Activated CD8-positive, alpha-beta T cell treated with anti-CD3 and anti-CD28 coated beads, Interleukin-2, amount 10 ng/mL, durations not matched to agents 7 days and 5 days (primary cell): Measurements from ENCODE around the gene MTARC2. TPM values are rescaled to one million over a fixed set of nuclear protein-coding genes. Genes with fewer than 3 reads are reported as not detected.

Source experiments
- ATAC-seq: fragments of 150-1000 bp; cut with Tn5 transposase; one replicate; pipeline ENCODE4 v1.10.0; 2021; ENCODE audit warnings: moderate library complexity
- CTCF ChIA-PET: fragments of 350-600 bp; sonication (Branson Sonifier 250); formaldehyde crosslinking; loops from one replicate; lab custom pipeline; 2021; ENCODE audit warnings: antibody characterized with exemption; lab: Charles Lee
- POLR2A ChIA-PET: fragments of 350-600 bp; sonication (Branson Sonifier 250); formaldehyde crosslinking; loops from one replicate; lab custom pipeline; 2021; ENCODE audit warnings: antibody characterized with exemption; lab: Charles Lee
- DNase-seq: peaks from one replicate; pipeline ENCODE4 v3.0.0-alpha.2; 2020
- H3K27ac Mint-ChIP-seq: one replicate; pipeline ENCODE4 v1.8.0; 2021; ENCODE audit warnings: mild to moderate bottlenecking, mixed read lengths
- H3K27me3 Mint-ChIP-seq: one replicate; pipeline ENCODE4 v1.8.0; 2021; ENCODE audit warnings: low read depth, mixed read lengths
- H3K36me3 Mint-ChIP-seq: one replicate; pipeline ENCODE4 v1.8.0; 2021; ENCODE audit warnings: low read depth, mixed read lengths
- H3K4me1 Mint-ChIP-seq: one replicate; pipeline ENCODE4 v1.8.0; 2021; ENCODE audit warnings: low read depth, mixed read lengths
- H3K4me3 Mint-ChIP-seq: one replicate; pipeline ENCODE4 v1.8.0; 2021; ENCODE audit warnings: mild to moderate bottlenecking, mixed read lengths
- H3K9me3 Mint-ChIP-seq: one replicate; pipeline ENCODE4 v1.8.0; 2022; ENCODE audit warnings: mixed read lengths; ENCODE audit not compliant: insufficient read depth
- total RNA-seq, 2 experiments: library from RNA; stranded (reverse); gene quantifications; one replicate each; pipeline ENCODE4 v1.2.3, GENCODE V29; 2021

MTARC2 gene
- total RNA-seq, 2 experiments from 2014 or later: not detected

DNA sequence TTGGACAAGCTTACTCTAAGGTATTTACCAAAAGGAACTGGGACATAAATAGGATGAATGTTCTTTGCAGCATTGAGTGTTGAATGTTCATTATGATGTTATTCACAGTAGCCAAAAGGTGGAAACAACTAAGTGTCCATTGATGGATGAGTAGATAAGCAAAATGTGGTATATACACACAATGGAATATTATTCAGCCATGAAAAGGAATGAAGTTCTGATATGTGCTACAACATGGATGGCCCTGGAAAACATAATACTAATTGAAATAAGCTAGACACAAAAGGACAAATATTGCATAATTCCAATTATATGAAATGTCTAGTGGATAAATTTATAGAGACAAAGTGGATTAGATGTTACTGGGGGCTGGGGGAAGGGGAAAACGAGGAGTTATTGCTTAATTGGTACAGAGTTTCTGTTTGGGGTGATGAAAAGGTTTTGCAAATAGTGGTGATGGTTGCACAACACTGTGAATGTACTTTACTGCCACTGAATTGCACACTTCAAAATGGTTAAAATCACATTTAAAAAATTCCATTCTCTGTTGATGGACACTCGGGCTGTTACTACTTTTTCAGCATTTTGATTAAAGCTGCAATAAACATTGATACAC, 41.5 kb downstream of the MTARC2 start:
- DNase-seq (no peak), ATAC-seq (no peak)
- POLR2A ChIA-PET: no interaction called here
- H3K27ac Mint-ChIP-seq: no peak overlapping the region
- no peaks in the 10 kb centered on the region for H3K36me3 Mint-ChIP-seq
- CTCF ChIA-PET: interaction anchor here (1.6 kb wide), 1 partner anchor 13 kb away, joined by 8 read pairs; no protein-coding TSS in a partner anchor
- no peaks in the 10 kb centered on the region for H3K9me3 Mint-ChIP-seq
- peaks cover 1% of the 10 kb centered on the region for H3K4me1 Mint-ChIP-seq
- H3K27me3 Mint-ChIP-seq: peaks cover 41% of the 10 kb centered on the region
- H3K4me3 Mint-ChIP-seq: no peak overlapping the region

DNA sequence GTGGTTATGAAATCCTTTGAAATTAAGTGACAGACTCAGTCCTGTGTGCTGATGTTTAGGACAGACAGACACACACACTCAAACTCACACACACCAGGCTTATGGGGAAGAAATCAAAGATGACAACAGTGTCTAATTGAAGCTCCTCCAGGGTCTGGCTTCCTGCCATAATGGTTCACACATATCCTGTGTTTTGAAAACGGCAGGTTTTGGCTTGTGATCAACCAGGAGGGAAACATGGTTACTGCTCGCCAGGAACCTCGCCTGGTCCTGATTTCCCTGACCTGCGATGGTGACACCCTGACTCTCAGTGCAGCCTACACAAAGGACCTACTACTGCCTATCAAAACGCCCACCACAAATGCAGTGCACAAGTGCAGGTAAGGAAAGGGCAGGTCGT, 43.2 kb downstream of the MTARC2 start:
- ATAC-seq: no peak
- DNase-seq: no peak
- ChIA-PET POLR2A (no interaction called here), CTCF (interaction anchor here (0.6 kb wide), 1 partner anchor 12 kb away, joined by 3 read pairs; no protein-coding TSS in a partner anchor)
- no peaks in the 10 kb centered on the region for H3K36me3 Mint-ChIP-seq
- H3K27me3 Mint-ChIP-seq: peaks cover 24% of the 10 kb centered on the region
- no peak overlapping the region for H3K4me3 Mint-ChIP-seq
- H3K27ac Mint-ChIP-seq: no peak overlapping the region
- H3K9me3 Mint-ChIP-seq: no peaks in the 10 kb centered on the region
- H3K4me1 Mint-ChIP-seq: peaks cover 1% of the 10 kb centered on the region

DNA sequence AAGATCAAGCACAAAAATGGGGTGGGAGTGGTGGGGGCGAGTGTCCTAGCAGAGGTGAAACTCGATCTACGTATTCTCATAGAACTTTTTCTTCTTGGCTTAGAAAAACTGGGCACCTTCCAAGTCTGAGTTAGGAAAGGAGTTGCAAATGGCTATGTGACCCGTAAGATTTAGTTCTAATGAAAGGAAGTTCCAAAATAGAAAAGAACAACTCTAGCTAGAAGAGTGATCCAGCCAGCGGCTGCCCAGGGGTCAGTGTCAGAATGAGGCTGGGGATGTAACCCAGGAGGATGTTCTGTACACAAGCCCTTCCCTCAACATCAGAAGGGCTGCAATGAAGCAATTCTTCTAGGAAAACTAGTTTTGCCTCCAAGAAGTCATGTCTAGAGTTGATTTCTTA, 43.8 kb downstream of the MTARC2 start:
- CTCF ChIA-PET: no interaction called here

DNA sequence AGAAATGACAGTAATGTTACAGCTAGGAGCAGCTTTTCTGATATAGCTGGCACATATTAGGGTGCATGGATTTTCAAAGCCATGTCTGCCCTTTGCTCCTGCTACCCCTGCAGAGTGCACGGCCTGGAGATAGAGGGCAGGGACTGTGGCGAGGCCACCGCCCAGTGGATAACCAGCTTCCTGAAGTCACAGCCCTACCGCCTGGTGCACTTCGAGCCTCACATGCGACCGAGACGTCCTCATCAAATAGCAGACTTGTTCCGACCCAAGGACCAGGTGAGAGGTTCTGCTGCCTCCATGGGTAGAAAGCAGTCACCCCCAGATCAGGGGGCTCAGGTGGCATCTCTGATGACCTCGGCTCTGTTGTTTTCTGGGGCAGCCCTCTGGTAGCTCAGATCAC, 48.4 kb downstream of the MTARC2 start:
- ChIA-PET POLR2A (no interaction called here), CTCF (interaction anchor here (1.5 kb wide), 1 partner anchor 14 kb away, joined by 5 read pairs; no protein-coding TSS in a partner anchor)
- Mint-ChIP-seq H3K27me3 (peaks cover 2% of the 10 kb centered on the region), H3K9me3 (no peaks in the 10 kb centered on the region), H3K36me3 (no peaks in the 10 kb centered on the region), H3K27ac (no peak overlapping the region), H3K4me3 (no peak overlapping the region), H3K4me1 (no peaks in the 10 kb centered on the region)
- no peak for ATAC-seq
- no peak for DNase-seq

More for the DNA sequence above, 43.8 kb downstream of the MTARC2 start:
- ATAC-seq: no peak
- Mint-ChIP-seq H3K4me1 (peaks cover 1% of the 10 kb centered on the region), H3K27ac (no peak overlapping the region), H3K27me3 (peaks cover 21% of the 10 kb centered on the region), H3K4me3 (no peak overlapping the region), H3K36me3 (no peaks in the 10 kb centered on the region), H3K9me3 (no peaks in the 10 kb centered on the region)
- POLR2A ChIA-PET: no interaction called here
- no peak for DNase-seq

DNA sequence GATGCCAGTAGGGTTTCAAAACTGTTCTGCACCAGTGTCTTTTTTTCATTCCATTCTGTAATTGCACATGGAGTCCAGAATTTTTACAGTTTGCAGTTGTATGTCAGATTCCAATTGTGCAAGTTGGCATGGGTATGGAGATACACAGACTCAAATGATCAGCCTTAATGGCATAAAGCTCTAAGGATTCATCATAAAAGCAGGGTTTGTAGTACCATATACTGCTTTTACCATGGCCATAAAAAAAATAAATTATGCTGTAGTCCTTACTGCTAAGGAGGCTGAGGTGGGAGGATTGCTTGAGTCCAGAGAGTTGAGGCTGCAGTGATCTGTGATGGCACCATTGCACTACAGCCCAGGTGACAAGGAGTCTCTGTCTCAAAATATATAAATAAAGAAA, 48.9 kb downstream of the MTARC2 start:
- no peaks in the 10 kb centered on the region for H3K36me3 Mint-ChIP-seq
- no peak overlapping the region for H3K4me3 Mint-ChIP-seq
- POLR2A ChIA-PET: no interaction called here
- H3K4me1 Mint-ChIP-seq: no peaks in the 10 kb centered on the region
- CTCF ChIA-PET: no interaction called here
- no peaks in the 10 kb centered on the region for H3K9me3 Mint-ChIP-seq
- DNase-seq: no peak
- no peak for ATAC-seq
- H3K27me3 Mint-ChIP-seq: no peaks in the 10 kb centered on the region
- H3K27ac Mint-ChIP-seq: no peak overlapping the region

DNA sequence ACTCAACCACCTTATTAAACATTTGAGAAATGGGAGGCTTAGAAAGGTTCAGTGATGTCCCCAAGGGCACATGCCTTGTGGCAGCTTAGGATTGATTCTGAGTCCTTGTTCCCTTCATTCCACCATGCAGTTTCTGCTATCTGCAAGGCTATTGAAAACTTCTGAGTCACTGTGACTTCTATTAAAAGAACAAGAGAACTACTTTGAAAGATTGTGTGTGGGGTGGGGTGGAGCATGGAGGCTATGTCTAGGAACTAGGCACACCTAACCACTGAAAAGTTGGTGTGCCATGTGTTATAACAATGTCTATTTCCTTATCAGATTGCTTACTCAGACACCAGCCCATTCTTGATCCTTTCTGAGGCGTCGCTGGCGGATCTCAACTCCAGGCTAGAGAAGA, 49.4 kb downstream of the MTARC2 start:
- ATAC-seq (no peak), DNase-seq (no peak)
- H3K27ac Mint-ChIP-seq: no peak overlapping the region
- H3K27me3 Mint-ChIP-seq: no peaks in the 10 kb centered on the region
- no peaks in the 10 kb centered on the region for H3K36me3 Mint-ChIP-seq
- ChIA-PET POLR2A (no interaction called here), CTCF (no interaction called here)
- H3K4me3 Mint-ChIP-seq: no peak overlapping the region
- no peaks in the 10 kb centered on the region for H3K9me3 Mint-ChIP-seq
- H3K4me1 Mint-ChIP-seq: no peaks in the 10 kb centered on the region

DNA sequence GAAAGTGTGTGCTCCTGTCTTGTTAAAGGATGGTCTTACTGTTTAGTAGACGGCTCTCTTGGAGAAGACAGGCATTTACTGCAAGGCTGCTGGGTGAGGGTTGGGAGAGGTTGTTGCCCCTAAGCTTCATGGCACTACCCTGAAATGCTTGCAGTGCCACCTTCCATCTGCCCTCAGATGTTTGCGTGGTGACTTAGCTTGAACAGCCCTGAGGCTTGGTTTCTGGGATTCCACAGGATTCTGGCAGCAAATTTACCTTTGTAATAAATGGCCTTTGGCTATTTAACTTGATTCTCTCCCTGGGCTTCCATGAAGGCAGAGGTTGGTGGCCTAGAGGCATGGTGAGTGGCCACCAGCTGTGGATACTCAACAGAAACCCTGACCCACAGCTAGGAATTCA, 50.2 kb downstream of the MTARC2 start:
- H3K4me3 Mint-ChIP-seq: no peak overlapping the region
- no peak overlapping the region for H3K27ac Mint-ChIP-seq
- ChIA-PET POLR2A (no interaction called here), CTCF (no interaction called here)
- no peaks in the 10 kb centered on the region for H3K27me3 Mint-ChIP-seq
- DNase-seq: no peak
- no peaks in the 10 kb centered on the region for H3K36me3 Mint-ChIP-seq
- H3K9me3 Mint-ChIP-seq: no peaks in the 10 kb centered on the region
- no peak for ATAC-seq
- no peaks in the 10 kb centered on the region for H3K4me1 Mint-ChIP-seq

DNA sequence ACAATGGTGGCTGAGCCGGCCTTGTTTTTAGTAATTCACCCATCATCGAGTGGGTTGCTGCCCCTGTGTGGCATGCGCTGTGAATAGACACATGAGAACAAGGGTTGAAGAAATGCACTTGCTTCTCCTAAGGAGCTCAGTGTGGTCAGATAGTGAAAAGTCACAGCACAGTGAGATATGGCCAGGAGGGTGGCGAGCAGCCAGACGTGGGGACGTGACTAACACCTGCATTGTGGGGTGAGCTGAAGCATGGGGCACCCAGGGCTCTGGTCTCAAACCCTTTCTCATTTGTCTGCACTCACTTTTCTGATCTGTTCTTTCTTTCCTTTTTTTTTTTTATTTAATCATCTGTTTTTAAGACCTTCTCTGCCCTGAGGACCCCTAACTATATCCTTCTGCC, 52.1 kb downstream of the MTARC2 start:
- Mint-ChIP-seq H3K4me3 (no peak overlapping the region), H3K27ac (no peak overlapping the region), H3K4me1 (no peaks in the 10 kb centered on the region), H3K36me3 (no peaks in the 10 kb centered on the region), H3K27me3 (no peaks in the 10 kb centered on the region), H3K9me3 (no peaks in the 10 kb centered on the region)
- POLR2A ChIA-PET: no interaction called here
- ATAC-seq (no peak), DNase-seq (no peak)
- CTCF ChIA-PET: no interaction called here

DNA sequence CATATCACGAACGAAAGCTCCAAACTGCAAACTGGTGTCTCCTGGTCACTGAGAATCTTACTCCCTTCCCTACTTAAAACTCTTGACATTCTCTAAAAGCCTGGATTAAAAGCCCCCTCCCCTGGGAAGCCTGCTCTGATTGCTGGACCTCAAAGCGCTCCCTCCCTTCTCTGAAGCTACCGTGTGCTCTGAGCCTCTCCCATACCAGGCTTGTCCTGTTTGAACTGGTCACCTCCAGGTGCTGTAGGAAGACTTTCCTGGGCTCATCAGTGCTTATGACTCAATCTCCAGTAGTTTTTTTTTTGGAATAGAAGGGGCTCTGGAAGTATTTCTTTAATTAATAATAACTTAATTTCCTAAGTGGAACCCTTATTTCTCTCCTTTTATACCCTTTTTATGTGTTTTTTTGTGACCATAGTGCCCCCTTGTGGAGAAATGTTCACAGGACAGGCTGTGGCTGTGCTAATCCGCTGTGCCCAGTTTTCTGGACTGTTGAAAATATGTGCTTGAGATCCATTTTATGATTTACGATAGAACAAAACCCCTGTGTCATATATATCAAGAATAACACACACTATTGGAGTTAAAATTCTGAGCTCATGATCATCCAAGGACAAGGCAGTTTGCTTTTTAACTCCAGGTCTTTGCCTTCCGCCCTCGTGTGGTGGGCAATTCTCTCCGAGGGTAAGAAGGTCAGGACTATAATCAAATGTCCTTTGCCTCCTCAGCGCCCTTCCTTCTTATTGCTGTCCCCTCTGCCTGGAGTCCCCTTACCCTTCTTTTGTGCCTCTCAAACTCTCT, 55.5 kb downstream of the MTARC2 start:
- no peak for DNase-seq
- H3K4me1 Mint-ChIP-seq: no peaks in the 10 kb centered on the region
- no peaks in the 10 kb centered on the region for H3K27me3 Mint-ChIP-seq
- H3K27ac Mint-ChIP-seq: no peak overlapping the region
- ATAC-seq: no peak
- ChIA-PET POLR2A (no interaction called here), CTCF (interaction anchor here (0.6 to 1.1 kb wide), 2 partner anchors 13 to 15 kb away, joined by 3 read pairs; no protein-coding TSS in a partner anchor)
- no peak overlapping the region for H3K4me3 Mint-ChIP-seq
- H3K9me3 Mint-ChIP-seq: no peaks in the 10 kb centered on the region
- H3K36me3 Mint-ChIP-seq: no peaks in the 10 kb centered on the region

DNA sequence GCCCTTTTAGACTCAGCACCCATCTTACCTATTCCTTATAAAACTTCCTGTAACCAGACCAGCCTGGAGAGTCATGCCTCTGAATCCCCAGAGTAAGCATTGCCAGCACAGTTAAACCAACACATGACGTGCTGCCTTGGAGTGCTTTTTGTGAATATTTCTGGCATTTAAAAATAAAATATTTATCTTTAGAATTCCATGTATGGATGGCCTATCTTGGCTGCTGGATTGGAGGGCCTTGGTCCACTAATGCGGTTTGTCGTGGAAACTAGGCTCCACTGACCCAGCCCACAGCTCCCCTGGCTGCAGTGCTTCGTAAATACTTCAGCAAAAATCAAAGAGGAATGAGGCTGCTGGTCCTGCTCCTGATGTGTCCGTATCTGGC, 56.1 kb downstream of the MTARC2 start:
- Mint-ChIP-seq H3K27ac (no peak overlapping the region), H3K4me3 (no peak overlapping the region), H3K36me3 (no peaks in the 10 kb centered on the region), H3K9me3 (no peaks in the 10 kb centered on the region), H3K27me3 (no peaks in the 10 kb centered on the region), H3K4me1 (no peaks in the 10 kb centered on the region)
- ATAC-seq (no peak), DNase-seq (no peak)
- ChIA-PET CTCF (interaction anchor here (1.1 kb wide), 1 partner anchor 15 kb away, joined by 3 read pairs; no protein-coding TSS in a partner anchor), POLR2A (no interaction called here)

DNA sequence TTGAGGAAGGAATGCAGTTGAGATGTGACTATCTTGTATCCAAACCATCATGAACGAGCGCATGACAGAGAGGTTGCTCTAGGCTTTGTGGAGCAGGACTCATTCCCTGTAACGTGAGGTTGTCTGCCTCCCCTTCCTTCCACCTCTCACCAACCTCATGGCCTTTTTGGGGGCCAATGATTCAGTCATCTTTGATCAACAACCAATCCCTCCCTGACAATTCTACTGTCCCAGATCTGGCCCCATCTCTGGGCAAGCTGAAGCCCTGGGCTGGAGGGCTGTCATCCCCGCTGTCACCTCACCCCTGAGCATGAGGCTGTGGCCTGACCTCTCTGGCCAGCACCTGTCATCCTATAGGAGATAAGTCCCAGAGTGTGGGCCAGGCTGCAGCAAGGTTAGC, 58.3 kb downstream of the MTARC2 start:
- Mint-ChIP-seq H3K27ac (no peak overlapping the region), H3K27me3 (peaks cover 5% of the 10 kb centered on the region), H3K4me3 (no peak overlapping the region), H3K9me3 (no peaks in the 10 kb centered on the region), H3K36me3 (no peaks in the 10 kb centered on the region), H3K4me1 (peaks cover 2% of the 10 kb centered on the region)
- DNase-seq (no peak), ATAC-seq (no peak)
- CTCF ChIA-PET: interaction anchor here (1.2 kb wide), 1 partner anchor 1649 kb away, joined by 3 read pairs; no protein-coding TSS in a partner anchor
- POLR2A ChIA-PET: no interaction called here

DNA sequence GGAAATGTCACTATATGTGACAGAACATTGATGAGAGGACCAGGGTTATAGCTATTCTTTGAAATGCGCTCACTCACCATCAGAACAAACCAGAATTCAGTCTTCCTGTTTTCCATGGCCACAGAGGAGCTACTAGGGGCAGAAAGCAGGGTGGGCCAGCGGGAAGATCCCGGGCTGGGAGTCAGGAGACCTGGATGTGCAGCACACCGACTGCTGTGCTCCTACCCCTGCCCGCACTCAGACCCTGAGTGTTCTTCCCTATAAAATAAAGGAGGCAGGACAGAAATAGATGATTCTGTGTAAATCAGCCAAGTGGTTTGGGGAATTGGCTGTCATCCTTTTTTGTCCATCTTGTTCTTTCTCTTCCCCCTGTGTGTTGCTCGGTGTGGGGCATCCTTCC, 59.6 kb downstream of the MTARC2 start:
- ATAC-seq: no peak
- no peak overlapping the region for H3K4me3 Mint-ChIP-seq
- ChIA-PET POLR2A (no interaction called here), CTCF (interaction anchor here (1.2 kb wide), 2 partner anchors 8 to 1647 kb away, joined by 3 read pairs; no protein-coding TSS in a partner anchor)
- peaks cover 6% of the 10 kb centered on the region for H3K27me3 Mint-ChIP-seq
- no peak for DNase-seq
- no peaks in the 10 kb centered on the region for H3K36me3 Mint-ChIP-seq
- H3K4me1 Mint-ChIP-seq: peaks cover 2% of the 10 kb centered on the region
- no peak overlapping the region for H3K27ac Mint-ChIP-seq
- no peaks in the 10 kb centered on the region for H3K9me3 Mint-ChIP-seq
